Inflammatory macrophage (primary cell): Measurements from ENCODE around the gene CTDP1.
"Not testable (repeated sequence)": the region's sequence is repeated elsewhere in the genome, so short reads cannot be mapped to it uniquely, and the experiment has no call there.

Experiments used
- DNase-seq, 2 donors: peaks; one replicate each; pipeline ENCODE4 v3.0.0-alpha.2; 2020 to 2022

The CTDP1 gene

GRCh38 chr18:79740521-79741361 lies 61.1 kb downstream of the CTDP1 start:
- DNase-seq, result no peak

DNA sequence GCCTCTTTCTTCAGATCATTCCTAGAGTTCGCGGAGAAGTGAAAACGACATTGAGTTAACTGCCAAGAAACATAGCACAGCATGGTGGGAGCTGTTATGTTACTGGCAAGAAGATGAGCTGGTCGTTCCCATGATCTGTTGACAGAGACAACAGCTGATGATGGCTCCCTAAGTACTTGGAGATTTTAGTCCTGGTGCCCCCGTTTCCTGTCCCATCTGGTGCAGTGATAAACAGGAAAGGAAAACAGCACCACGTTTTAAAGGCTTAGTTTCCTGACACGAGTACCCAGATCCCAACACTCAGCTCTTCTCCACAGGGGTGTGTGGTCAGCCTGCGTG lies 61.7 kb downstream of the CTDP1 start:
- DNase-seq, result no peak

GRCh38 chr18:79742076-79742475 lies 62.5 kb downstream of the CTDP1 start:
- no peak for DNase-seq

DNA sequence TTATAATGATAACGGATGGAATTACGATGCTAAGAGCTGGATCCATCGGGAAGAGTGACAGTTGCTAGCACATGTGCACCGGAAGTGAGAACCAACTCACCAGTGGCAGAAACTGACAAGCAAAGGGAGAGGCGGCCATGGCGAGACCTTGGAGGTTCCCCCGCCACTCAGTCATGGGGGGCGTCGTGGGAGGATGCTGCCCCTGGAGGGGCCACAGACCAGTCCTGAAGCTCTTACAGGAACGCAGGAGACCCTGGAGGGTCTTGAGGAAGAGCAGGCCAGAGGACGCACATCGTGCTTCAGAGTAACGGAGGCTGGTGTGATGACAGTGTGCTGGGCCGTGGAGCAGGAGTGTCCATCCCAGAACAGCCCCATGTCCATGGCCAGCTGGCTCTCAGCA lies 65.0 kb downstream of the CTDP1 start:
- no peak for DNase-seq

DNA sequence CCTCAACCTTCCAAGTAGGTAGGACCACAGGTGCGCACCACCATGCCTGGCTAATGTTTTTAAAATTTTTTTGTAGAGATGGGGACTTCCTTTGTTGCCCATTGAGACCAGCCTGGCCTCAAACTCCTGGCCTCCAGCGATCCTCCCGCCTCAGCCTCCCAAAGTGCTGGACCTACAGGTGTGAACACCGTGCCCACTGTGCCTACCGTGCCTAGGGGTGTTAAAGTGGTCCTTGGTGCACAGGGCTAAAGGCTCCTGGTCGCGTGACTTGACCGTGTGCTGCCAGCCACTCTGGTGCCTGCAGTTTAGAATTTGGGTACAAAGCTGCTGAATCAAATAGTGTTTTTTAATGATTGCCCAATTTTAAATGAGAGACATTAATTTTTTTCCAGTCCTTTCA lies 67.1 kb downstream of the CTDP1 start:
- DNase-seq, result no peak

GRCh38 chr18:79747156-79747845 lies 67.7 kb downstream of the CTDP1 start:
- DNase-seq, result no peak

GRCh38 chr18:79748321-79749180 lies 68.9 kb downstream of the CTDP1 start:
- no peak for DNase-seq

DNA sequence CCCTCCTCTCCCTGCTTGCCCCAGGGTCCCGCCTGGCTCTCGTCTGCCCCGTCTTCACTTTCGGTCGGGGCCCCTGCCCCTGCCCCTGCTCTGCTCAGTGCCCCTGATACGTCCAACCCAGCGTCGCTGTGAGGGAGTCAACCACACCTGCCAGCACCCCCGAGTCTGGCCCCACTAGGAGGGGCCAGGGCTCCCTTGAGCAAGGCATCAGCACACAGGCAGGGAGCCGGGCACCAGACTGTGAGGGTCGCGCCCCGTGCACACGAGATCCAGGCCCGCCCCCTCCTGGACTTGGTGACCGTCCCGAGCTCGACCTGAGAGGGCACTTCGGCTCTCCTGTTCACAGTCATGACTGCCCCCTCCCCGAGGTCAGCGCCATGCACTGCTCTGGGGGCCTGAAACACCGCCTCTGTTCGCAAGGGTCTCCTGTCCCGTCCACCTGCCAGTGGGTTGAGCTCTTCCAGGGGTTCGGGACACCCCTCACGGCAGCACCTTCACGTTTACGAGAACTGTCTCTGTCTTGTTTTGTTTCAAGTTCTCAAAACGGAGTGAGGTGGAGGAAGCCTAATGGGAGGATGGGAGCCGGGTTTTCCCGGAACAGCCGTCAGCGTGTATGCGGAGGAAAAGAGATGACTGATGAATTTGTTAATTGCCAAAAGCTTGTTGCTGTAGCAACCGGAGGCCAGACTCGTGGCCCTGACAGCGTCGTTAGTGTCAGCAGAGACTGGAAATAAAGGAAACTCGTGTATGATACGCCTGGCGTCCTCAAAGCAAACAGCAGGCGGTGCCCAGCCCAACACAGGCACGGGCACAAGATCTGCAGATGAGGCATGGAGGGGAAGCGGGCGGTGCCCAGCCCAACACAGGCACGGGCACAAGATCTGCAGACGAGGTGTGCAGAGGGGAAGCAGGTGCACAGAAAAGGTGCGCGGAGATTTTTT lies 69.9 kb downstream of the CTDP1 start:
- no peak for DNase-seq

DNA sequence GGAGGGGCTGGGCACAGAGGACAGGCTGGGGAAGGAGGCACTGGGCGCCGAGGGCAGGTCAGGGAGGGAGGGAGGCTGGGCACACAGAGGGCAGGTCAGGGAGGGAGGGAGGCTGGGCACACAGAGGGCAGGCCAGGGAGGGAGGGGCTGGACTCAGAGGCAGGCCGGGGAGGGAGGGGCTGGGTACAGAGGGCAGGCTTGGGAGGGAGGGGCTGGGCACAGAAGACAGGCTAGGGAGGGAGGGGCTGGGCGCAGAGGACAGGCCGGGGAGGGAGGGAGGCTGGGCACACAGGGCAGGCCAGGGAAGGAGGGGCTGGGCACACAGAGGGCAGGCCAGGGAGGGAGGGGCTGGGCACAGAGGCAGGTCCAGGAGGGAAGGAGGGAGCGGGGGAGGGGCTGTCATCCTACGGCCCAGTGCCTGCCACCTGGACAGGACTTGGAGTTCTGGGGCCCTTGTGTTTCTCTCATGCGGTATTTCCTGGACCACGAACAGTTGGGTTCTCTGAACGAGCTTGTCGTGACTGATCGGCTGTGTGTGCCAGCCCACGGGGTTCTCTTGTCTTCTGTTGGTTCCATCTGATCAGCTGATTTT lies 71.5 kb downstream of the CTDP1 start:
- DNase-seq, result no peak

- DNase-seq, result not testable (repeated sequence)
These were observed 72.4 kb downstream of the CTDP1 start for GRCh38 chr18:79751918-79752578.

DNA sequence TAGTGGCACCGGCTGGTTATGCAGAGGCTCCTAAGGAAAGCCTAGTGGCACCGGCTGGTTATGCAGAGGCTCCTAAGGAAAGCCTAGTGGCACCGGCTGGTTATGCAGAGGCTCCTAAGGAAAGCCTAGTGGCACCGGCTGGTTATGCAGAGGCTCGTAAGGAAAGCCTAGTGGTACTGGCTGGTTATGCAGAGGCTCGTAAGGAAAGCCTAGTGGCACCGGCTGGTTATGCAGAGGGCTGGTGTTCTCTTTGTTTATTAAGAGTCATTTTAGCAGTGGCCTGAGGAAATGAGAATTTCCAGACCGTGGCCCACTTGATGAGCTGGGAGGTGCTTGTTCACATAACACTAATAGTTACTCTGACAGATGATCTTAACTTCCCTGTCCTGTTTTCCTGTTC lies 73.3 kb downstream of the CTDP1 start:
- DNase-seq, result not testable (repeated sequence)

- no peak for DNase-seq
These were observed 73.8 kb downstream of the CTDP1 start for GRCh38 chr18:79753391-79753851.

- no peak for DNase-seq
These were observed 74.6 kb downstream of the CTDP1 start for GRCh38 chr18:79754022-79754761.

- DNase-seq, result no peak
These were observed 75.3 kb downstream of the CTDP1 start for GRCh38 chr18:79754831-79755351.

DNA sequence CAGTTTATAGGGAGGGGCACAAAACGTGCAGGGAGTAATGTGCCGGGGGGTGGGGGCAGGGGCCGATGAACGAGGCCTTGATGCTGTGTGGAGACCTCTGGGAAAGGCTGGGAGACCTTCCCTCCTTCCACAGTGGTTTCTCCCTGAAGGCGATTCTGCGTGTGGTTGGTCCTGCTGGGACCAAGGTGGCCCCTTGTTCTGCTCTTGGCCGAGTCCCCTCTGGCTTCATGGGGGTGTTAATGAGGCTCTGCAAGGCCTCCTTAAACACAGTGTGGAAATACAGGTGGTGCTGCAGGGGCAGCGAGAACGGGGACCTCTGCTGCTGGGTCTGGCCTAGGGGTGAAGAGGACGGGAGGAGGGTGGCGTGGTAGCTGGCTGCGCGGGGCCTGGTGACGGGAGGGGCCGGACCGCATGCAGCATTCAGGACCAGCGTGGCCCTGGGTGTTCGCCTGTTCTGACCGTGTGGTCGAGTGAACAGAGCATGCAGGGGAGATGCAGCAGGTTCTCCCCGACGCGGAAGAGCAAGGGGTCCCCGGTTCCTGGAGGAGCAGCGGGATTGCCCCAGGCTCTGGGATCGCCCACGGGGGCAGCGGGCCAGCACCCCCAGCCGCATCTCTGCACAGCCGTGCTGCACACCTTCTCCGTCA lies 76.0 kb downstream of the CTDP1 start:
- DNase-seq, result no peak

- no peak for DNase-seq
These were observed 76.5 kb downstream of the CTDP1 start for GRCh38 chr18:79756143-79756500.

GRCh38 chr18:79756826-79757225 lies 77.2 kb downstream of the CTDP1 start:
- DNase-seq, result no peak

DNA sequence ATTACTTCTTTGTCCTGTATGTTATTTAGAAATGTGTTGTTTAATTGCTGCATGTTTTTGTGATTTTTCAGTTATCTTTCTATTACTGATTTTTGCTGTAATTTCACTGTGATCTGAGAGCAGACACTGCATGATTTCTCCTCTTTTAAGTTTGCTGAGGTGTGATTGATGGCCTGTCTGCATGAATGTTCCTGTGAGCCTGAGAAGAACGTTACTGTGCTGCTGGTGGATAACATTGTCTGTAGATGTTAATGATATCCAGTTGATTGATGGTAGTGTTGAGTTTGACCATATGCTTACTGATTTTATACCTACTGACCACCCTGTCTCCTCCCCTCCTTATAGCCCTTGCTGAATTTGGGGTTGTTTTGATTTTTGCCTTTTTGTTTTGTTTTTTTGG lies 80.7 kb downstream of the CTDP1 start:
- DNase-seq, result no peak

DNA sequence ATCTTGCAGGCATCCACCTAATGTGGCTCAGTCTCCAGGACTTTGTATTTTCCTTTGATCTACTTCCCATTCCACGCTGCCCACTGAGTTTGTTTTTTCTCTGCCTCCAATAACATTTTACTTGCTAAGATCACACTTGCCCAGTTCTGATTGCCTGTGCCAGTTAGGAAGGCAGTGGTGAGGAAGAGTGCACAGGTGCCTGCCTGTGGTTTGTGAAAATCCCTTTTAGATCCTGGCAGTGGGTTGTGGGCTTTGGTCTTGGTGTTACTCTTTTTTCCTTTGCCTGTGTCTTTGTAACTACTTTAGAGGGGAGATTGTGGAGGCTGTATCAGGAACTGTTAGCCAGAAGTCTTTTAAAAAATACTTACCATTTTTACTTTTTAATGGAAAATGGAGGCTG lies 81.3 kb downstream of the CTDP1 start:
- no peak for DNase-seq

DNA sequence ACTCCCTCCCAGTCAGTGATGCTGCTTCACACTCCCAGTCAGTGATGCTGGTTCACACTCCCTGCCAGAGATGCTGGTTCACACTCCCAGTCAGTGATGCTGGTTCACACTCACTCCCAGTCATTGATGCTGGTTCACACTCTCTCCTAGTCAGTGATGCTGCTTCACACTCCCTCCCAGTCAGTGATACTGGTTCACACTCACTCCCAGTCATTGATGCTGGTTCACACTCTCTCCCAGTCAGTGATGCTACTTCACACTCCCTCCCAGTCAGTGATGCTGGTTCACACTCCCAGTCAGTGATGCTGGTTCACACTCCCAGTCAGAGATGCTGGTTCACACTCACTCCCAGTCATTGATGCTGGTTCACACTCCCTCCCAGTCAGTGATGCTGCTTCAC lies 83.8 kb downstream of the CTDP1 start:
- no peak for DNase-seq
